Hepatocyte (in vitro differentiated cells): ENCODE results near the gene TEDC1. TPM values are rescaled to one million over a fixed set of nuclear protein-coding genes. Genes with fewer than 3 reads are reported as not detected.

ENCODE experiments used
- DNase-seq: peaks from one replicate; pipeline ENCODE4 v3.0.0-alpha.2; 2016; ENCODE audit warnings: low spot score
- H2AFZ ChIP-seq: fragments of 200-600 bp; sonication (generic); 2 replicates; pipeline ENCODE4 v1.6.0; 2016; ENCODE audit warnings: antibody characterized with exemption, mild to moderate bottlenecking
- H3K27ac ChIP-seq: fragments of 200-600 bp; sonication (generic); 2 replicates; pipeline ENCODE4 v1.5.1; 2016; ENCODE audit warnings: mild to moderate bottlenecking
- H3K27me3 ChIP-seq: fragments of 200-600 bp; sonication (generic); 2 replicates; pipeline ENCODE4 v1.6.1; 2016
- H3K36me3 ChIP-seq: fragments of 200-600 bp; sonication (generic); replicated peaks from 2 replicates; pipeline ENCODE4 v1.5.1; 2016; ENCODE audit warnings: low read depth; ENCODE audit not compliant: insufficient read depth
- H3K4me1 ChIP-seq: fragments of 200-600 bp; sonication (generic); 2 replicates; pipeline ENCODE4 v1.5.1; 2016; ENCODE audit warnings: mild to moderate bottlenecking, moderate library complexity; ENCODE audit not compliant: insufficient read depth
- H3K4me2 ChIP-seq: fragments of 200-600 bp; sonication (generic); 2 replicates; pipeline ENCODE4 v1.6.0; 2016
- H3K4me3 ChIP-seq: fragments of 200-600 bp; sonication (generic); 2 replicates; pipeline ENCODE4 v1.5.1; 2016; ENCODE audit warnings: mild to moderate bottlenecking
- H3K79me2 ChIP-seq: fragments of 200-600 bp; sonication (generic); 2 replicates; pipeline ENCODE4 v1.6.0; 2017; ENCODE audit warnings: mild to moderate bottlenecking
- H3K9me2 ChIP-seq: fragments of 200-600 bp; sonication (generic); replicated peaks from 2 replicates; pipeline ENCODE4 v1.6.0; 2017; ENCODE audit warnings: mild to moderate bottlenecking; ENCODE audit not compliant: insufficient read depth
- H3K9me3 ChIP-seq: fragments of 200-600 bp; sonication (generic); 2 replicates; pipeline ENCODE4 v1.5.1; 2016; ENCODE audit warnings: low read depth, mild to moderate bottlenecking
- H4K20me1 ChIP-seq: fragments of 200-600 bp; sonication (generic); 2 replicates; pipeline ENCODE4 v1.6.0; 2016; ENCODE audit warnings: mild to moderate bottlenecking; ENCODE audit not compliant: insufficient read depth, poor library complexity, severe bottlenecking
- EZH2 ChIP-seq: fragments of 200-600 bp; sonication (generic); IDR thresholded peaks from 2 replicates; pipeline ENCODE4 v1.6.1; 2016; ENCODE audit warnings: antibody characterized with exemption, mild to moderate bottlenecking, borderline replicate concordance
- EZH2phosphoT487 ChIP-seq: fragments of 200-600 bp; sonication (generic); IDR thresholded peaks from one replicate; pipeline ENCODE4 v1.6.1; 2018; ENCODE audit warnings: antibody characterized with exemption, mild to moderate bottlenecking, low read depth, moderate library complexity; ENCODE audit not compliant: unreplicated experiment, severe bottlenecking
- WGBS: methylation state at CpG from one replicate; pipeline ENCODE4 v1.1.6; 2016; ENCODE audit warnings: low lambda C conversion rate; ENCODE audit errors: missing lambda C conversion rate; 5-methylcytosine and 5-hydroxymethylcytosine counted together
- polyA plus RNA-seq: library from polyadenylated mRNA; unstranded; fragments of >200 nt; fragmentation: Nextera tagmentation; extraction: Ambion mirVana; gene quantifications from 2 replicates; pipeline ENCODE4 v1.2.1, GENCODE V29; 2016
- total RNA-seq: library from RNA; depleted of rRNA; stranded (reverse); fragments of >200 nt; gene quantifications from 2 replicates; pipeline ENCODE4 v1.2.3, GENCODE V29; 2014
- TF ChIP-seq, protein P1 (sequence below): fragments of 200-600 bp; sonication (generic); IDR thresholded peaks from 2 replicates; pipeline ENCODE4 v1.5.1; 2016; ENCODE audit warnings: antibody characterized with exemption, mild to moderate bottlenecking; ENCODE audit not compliant: poor library complexity

The TEDC1 gene
- total and polyA plus RNA-seq, 2 experiments from 2014 or later = 3.9 to 4.9 TPM

- Histone ChIP-seq H3K4me1 (no peaks in the 10 kb centered on the region), H3K36me3 (no peaks in the 10 kb centered on the region), H3K27ac (no peak overlapping the region), H3K79me2 (no peaks in the 10 kb centered on the region), H3K27me3 (no peaks in the 10 kb centered on the region), H4K20me1 (no peaks in the 10 kb centered on the region), H3K9me2 (no peaks in the 10 kb centered on the region), H3K4me2 (no peak overlapping the region), H3K9me3 (no peaks in the 10 kb centered on the region), H2AFZ (no peak overlapping the region), H3K4me3 (no peak overlapping the region)
- 85% methylated on average over 17 of the region's 18 CpGs for WGBS
- TF ChIP-seq EZH2phosphoT487 = no peak
- TF ChIP-seq, protein P1, sequence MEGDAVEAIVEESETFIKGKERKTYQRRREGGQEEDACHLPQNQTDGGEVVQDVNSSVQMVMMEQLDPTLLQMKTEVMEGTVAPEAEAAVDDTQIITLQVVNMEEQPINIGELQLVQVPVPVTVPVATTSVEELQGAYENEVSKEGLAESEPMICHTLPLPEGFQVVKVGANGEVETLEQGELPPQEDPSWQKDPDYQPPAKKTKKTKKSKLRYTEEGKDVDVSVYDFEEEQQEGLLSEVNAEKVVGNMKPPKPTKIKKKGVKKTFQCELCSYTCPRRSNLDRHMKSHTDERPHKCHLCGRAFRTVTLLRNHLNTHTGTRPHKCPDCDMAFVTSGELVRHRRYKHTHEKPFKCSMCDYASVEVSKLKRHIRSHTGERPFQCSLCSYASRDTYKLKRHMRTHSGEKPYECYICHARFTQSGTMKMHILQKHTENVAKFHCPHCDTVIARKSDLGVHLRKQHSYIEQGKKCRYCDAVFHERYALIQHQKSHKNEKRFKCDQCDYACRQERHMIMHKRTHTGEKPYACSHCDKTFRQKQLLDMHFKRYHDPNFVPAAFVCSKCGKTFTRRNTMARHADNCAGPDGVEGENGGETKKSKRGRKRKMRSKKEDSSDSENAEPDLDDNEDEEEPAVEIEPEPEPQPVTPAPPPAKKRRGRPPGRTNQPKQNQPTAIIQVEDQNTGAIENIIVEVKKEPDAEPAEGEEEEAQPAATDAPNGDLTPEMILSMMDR = no peak
- peak; percentile 8 for DNase-seq
Measured at GRCh38 chr14:105495101-105495989, 4.3 kb downstream of the TEDC1 start.

DNA sequence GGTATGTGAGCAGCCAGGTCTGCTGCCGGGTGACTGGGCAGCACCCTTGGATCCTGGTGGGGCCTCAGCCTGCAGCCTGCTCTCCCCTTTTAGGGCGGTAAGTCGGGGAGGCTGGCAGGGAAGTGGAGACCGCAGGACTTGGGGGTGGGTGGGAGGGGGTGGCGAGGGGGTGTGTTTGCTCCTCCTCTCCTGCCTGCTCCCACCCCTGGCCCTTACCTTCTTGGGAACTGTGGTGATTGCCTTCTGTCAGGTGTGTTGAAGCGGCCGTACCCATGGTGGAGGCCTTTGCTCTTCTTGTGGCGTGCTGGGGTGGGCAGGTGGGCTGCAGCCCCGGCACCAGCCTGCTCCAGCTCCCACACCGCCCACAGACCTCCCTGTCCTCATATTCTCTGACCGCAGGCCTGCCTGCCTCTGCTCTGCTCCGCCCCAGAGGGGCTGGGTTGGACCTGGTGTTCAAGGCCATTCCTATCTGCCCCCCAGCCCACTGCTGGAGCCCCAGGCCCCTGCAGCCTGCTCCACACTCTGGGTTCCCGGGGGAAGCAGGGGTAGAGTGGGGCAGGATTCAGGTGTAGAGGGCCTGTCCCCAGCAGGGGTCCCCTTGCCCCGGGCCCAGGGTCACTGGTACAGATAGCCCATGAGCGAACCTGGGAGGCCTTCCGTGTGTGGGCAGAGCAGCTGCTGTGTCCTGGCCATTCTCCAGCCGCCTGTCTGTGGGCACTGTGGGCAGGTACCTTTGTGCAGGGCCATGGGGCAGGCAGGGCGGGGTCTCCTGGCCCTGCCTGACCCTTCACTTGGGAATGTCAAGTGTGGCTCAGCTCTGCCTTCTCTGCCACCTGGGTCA, 5.2 kb downstream of the TEDC1 start:
- DNase-seq = no peak
- no peaks in the 10 kb centered on the region for H3K36me3 ChIP-seq
- H3K27me3 ChIP-seq = no peaks in the 10 kb centered on the region
- no peak overlapping the region for H2AFZ ChIP-seq
- H3K4me2 ChIP-seq = no peak overlapping the region
- no peaks in the 10 kb centered on the region for H4K20me1 ChIP-seq
- 86% methylated on average over 16 of the region's 18 CpGs for WGBS
- H3K9me3 ChIP-seq = no peaks in the 10 kb centered on the region
- no peaks in the 10 kb centered on the region for H3K79me2 ChIP-seq
- no peaks in the 10 kb centered on the region for H3K9me2 ChIP-seq
- no peak overlapping the region for H3K27ac ChIP-seq
- no peak for TF ChIP-seq EZH2phosphoT487
- TF ChIP-seq EZH2 = no peak
- TF ChIP-seq, protein P1 = no peak
- H3K4me1 ChIP-seq = no peaks in the 10 kb centered on the region
- no peak overlapping the region for H3K4me3 ChIP-seq

- no peak overlapping the region for H3K4me3 ChIP-seq
- H3K9me3 ChIP-seq = no peaks in the 10 kb centered on the region
- 96% methylated on average over 32 of the region's 32 CpGs for WGBS
- H3K4me2 ChIP-seq = no peak overlapping the region
- DNase-seq = no peak
- H3K36me3 ChIP-seq = no peaks in the 10 kb centered on the region
- H3K27me3 ChIP-seq = no peaks in the 10 kb centered on the region
- no peak overlapping the region for H3K27ac ChIP-seq
- no peaks in the 10 kb centered on the region for H3K79me2 ChIP-seq
- H4K20me1 ChIP-seq = no peaks in the 10 kb centered on the region
- TF ChIP-seq EZH2 = no peak
- no peak for TF ChIP-seq EZH2phosphoT487
- TF ChIP-seq, protein P1 = no peak
- H3K4me1 ChIP-seq = no peaks in the 10 kb centered on the region
- H3K9me2 ChIP-seq = no peaks in the 10 kb centered on the region
- H2AFZ ChIP-seq = no peak overlapping the region
Measured at GRCh38 chr14:105496831-105497591, 6.0 kb downstream of the TEDC1 start.
